Stimulated activated CD4-positive, alpha-beta T cell treated with anti-CD3 and anti-CD28 coated beads, Interleukin-1b, Interleukin-23, amount 100 ng/mL, for 1 hour (primary cell): ENCODE data around the gene NDFIP1.
"Not testable (repeated sequence)": the region's sequence is repeated elsewhere in the genome, so short reads cannot be mapped to it uniquely, and the experiment has no call there.

ENCODE experiments used
- DNase-seq, 2 donors: peaks; one replicate each; pipeline ENCODE4 v3.0.0-alpha.2; 2020; ENCODE audit warnings: low read depth in 2 of 2

NDFIP1 gene

DNA sequence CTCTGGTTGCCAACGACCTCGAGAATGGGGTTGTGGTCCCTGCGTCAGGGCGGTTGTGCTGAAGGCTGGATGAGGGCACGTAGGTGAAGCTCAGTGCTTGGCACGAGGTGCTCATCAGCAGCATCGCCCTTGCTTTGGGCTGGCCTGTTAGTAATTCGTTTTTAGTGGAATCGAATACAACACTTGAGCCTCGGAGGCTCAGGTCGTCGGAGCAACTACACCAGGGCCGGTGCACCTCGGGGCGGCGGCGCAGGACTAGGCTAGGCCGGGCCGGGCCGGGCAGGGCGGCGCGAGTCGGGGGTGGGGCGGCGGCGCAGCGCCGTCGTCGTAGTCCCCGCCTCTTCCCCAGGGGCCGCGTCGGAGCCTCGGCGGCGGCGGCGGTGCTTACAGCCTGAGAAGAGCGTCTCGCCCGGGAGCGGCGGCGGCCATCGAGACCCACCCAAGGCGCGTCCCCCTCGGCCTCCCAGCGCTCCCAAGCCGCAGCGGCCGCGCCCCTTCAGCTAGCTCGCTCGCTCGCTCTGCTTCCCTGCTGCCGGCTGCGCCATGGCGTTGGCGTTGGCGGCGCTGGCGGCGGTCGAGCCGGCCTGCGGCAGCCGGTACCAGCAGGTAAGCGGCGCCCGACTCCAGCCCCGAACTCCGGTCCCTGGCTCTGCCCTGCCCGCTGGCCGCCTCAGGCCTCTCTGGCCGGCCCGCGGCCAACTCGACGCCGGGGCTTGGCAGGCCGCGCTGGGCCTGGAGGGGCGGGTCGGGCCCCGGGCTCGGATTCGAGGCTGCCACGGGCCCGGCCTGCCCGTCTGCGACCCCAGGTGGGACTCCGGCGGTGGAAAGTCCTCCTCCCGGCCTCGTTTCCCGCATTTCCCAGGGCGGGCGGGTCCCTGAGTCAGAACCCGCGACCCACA lies at the start of gene NDFIP1:
TSS of gene NDFIP1 (plus strand) at position 348 of the 899 bp plus-strand sequence. CDS start at position 544, 196 bp downstream.
- peak; percentile 63 to 68 for DNase-seq

DNA sequence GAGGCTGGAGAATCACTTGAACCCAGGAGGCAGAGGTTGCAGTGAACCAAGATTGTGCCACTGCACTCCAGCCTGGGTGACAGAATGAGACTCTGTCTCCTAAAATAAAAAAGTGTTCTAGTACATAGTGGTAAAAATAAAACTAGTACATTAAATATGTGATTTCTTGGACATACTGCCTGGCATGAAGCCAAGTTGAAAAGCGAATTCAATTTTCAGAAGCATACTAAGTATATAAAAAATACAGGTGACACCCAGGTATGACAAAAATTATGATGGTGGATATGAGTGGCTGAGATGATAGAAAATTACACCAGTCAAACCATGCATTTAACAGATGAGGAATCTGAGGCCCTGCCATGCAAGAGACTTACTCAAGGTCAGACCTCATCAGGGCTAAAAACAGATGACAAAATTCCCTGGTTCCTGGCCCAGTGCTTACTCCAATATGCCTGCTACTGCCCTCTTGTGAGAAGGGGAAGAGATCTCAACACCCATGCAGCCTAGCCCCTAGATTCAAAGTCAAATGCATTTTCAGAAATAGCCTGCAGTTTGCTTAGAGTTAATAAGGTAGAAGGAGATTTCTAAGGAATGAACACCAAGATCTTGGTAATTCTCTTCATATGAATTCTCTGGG lies 49.2 kb upstream of the NDFIP1 start:
- DNase-seq = no peak

GRCh38 chr5:142063376-142063775 lies 45.2 kb upstream of the NDFIP1 start:
- no peak for DNase-seq

DNA sequence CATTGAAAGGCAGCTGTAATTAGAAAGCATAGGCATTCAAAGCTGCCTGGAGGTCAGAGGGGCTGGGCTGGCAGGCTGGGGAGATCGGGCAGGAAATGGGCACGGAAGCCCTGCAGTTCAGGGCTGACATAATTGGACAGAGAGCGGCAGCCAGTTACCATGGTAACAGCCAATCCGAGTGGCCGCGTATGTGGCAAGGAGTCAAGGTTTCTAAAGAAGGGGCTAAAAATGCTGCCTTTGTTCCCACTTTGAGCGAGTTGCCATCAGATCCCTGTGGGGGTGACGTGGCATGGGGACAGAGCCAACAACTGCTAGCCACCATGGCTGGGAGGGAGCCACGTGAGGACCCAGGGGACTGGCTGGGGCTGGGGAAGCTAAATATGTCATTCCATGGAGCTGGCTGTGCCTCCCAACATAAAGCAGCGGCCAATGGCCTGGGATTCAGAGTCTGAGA lies 44.7 kb upstream of the NDFIP1 start:
- DNase-seq = no peak

DNA sequence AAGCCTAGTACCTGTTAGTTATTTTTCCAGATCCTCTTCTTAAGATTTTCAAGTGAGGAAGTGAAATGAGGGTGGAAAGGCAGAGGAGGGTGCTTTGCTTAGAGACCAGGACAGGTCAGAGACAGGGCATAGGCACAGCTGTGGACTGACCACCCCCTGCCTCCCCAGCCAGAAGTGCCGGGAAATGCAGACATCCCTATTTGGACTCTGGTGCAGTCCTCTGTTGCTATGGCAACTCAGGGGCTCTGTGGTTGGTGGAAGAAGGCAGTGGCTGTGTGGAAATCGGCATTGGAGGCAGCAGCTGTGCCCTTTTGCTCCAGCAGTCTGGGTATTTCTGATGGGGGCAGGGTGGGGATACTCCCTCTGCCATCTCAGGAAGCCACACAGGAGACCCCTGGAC lies 43.3 kb upstream of the NDFIP1 start:
- no peak for DNase-seq

DNA sequence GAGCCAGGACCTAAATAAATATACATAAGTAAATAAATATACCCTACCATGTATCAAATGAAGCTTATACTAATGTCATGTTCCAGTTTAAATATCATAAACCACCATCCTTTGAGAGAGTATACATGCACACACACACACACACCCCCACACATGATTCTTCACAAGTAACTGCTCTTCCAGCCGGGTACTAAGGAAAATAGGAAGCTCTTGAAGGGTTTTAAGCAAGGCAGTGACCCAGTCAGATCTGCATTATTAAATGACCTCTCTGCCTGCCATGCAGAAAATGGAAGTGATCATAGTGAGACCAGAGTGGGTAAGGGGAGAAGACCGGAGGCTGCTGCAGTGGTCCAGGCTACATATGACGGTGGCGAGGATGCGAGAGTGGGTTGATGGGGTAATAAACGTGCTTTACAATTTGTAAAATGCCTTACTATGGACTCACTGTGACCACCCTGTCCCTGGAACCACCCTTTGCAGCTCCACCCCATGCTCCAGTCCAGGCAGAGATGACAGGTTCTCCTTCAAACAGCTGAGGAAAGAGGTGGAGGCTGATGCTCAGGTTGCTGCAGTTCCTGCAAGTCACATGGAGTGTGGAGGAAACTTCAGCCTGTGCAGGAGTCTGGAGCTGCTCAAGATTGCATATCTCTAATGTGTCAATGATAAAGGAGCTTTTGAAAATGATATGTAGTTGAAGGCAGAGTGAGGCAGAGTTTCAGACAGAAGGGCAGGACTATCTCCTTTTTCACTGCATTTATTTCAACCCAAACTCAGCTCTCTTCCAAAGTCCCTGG lies 38.8 kb upstream of the NDFIP1 start:
- no peak for DNase-seq

GRCh38 chr5:142070734-142071133 lies 37.8 kb upstream of the NDFIP1 start:
- DNase-seq = no peak

GRCh38 chr5:142072488-142072887 lies 36.1 kb upstream of the NDFIP1 start:
- no peak for DNase-seq

DNA sequence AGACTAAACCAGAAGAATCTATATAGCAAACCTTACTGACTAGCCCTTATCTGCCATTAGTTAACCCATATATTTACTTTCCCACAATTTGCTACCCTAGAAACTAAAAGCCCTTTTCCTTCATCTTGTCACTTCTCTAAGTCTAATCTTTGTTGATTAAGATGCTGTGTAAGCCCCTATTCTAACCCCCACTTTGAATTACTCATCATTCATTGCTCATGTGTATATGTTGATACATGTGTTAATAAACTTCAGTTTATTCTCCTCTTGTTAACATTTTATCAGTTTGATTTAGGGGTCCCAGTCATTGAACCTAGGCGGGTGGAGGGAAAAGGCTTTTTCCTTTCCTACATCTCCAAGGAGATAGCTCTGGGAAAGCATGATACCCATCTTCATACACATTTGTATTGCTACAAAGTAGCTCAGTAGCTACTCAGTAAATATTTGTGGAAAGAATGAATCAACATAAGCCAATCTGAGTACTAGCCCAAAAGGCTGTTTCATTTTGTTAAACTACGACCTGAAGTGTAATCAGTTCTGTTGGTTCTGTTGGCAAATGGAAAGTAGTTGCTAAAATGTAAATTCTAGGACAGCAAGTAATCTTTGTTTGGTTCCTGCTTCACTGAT lies 35.1 kb upstream of the NDFIP1 start:
- no peak for DNase-seq

DNA sequence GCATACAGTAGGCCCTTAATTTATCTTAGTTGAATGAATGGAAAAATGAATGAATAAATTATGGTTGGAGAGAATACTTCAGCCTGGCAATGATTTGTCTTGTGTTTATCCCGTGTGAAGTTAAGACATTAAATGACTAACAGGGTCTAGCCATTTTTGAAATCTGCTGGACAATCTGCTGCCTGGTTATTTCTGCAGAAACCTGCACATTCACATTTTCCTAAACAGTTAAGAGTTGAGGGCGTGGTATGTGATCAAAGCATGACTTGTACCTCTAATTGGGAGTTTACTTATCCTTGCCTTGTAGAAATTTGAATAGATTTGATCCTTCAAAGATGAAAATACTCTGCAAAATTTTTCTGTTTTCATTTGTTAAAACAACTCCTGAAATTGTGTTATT lies 34.6 kb upstream of the NDFIP1 start:
- no peak for DNase-seq

- no peak for DNase-seq
These were observed 30.4 kb upstream of the NDFIP1 start for GRCh38 chr5:142078221-142078620.

GRCh38 chr5:142078706-142079105 lies 29.9 kb upstream of the NDFIP1 start:
- DNase-seq = no peak

DNA sequence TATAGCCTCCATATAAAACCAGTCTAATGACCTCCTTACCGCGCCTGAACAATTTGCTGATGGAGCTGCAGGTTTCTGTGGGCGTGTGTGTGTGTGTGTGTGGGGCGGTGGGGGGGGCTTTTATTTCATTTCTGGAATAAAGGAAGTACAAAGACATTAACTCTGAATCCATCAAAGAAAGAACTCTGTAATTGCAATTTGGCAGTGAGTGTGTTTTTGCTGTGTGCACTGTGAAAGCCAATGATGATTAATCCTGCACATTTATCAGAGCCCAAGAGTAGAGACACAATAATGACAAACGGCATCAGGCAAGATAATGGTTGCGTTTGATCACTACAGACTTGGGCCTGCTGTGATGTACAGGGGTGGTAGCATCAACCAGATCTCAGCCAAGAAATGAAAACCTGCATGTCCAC lies 29.3 kb upstream of the NDFIP1 start:
- no peak for DNase-seq

- DNase-seq = no peak
These were observed 28.3 kb upstream of the NDFIP1 start for GRCh38 chr5:142080248-142080647.

DNA sequence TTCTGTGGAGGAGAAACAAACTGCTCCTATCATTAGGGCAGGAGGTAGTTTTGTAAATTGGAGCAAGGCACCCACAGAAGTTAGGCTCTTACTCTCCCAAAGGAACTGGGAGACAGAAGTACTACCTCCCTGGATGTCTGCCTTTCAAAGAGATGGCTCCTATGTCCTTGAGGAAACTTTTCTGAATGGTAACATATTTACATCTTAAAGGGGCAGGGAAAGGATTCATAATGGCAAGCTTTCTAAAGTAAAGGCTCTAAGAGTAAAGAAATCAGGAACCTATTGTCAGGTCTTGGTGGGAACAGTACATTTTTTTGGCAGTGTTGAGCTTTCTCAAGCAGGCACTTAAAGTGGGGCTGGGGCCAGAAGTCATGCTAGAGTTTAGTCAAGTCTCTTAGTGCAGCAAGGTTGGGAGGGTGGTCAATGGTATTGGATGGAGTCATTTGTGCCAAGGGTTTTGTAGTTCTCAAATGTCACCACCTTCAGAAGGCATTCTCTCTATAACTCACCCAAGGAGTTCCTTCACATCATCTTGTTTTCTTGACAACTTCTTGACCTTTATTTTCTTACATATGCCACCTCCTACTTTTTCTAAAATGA lies 26.3 kb upstream of the NDFIP1 start:
- DNase-seq = no peak

GRCh38 chr5:142086229-142086628 lies 22.4 kb upstream of the NDFIP1 start:
- DNase-seq = no peak

GRCh38 chr5:142086679-142087078 lies 21.9 kb upstream of the NDFIP1 start:
- DNase-seq = no peak

DNA sequence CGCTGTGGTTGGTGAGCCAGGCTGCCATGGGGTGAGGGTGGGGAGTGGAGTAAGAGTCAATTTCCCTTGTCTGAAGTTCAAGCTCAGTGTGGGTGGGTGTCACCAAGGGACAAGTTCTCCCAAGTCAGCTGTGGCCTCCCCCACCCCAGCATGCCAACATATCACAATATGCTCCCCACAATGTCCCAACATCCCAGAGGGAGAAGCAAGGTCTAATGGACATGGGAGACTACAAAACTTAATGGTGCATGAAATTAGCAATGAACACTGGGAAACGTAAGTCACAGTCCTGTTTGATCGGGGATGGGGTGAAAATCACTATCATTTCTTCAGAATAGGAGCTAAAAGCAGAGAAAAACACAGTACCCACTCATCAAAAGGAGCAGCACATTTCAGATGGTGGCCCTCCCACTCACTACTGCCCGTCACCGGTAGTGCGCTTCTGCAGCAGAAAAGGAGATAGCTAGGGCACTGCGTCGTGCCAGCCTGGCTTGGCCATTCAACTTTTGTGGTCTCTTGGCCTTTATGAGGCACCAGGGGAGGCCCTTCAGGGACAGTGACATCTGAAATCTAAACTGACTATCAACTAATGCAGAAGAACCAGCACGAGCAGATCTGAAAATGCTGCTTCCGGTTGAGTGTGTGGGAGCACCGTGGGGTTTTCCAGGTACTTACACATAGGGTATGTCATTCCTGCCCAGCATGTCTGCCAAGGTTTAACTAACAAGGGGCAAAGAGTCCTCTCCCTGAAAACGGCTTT lies 20.5 kb upstream of the NDFIP1 start:
- DNase-seq = peak in 1 of 2 donors; percentile 29

GRCh38 chr5:142088855-142089479 lies 19.6 kb upstream of the NDFIP1 start:
- not testable (repeated sequence) for DNase-seq

- DNase-seq = no peak
These were observed 17.6 kb upstream of the NDFIP1 start for GRCh38 chr5:142091012-142091411.
